GM19463 (cell line): ENCODE results near the gene PCDHA5.
"Not testable (repeated sequence)": the region's sequence is repeated elsewhere in the genome, so short reads cannot be mapped to it uniquely, and the experiment has no call there.

Experiments
- ATAC-seq: cut with Tn5 transposase; IDR thresholded peaks from one replicate; pipeline ENCODE4 v1.9.1; 2021; ENCODE audit warnings: mild to moderate bottlenecking, moderate library complexity; ENCODE audit not compliant: unreplicated experiment

The PCDHA5 gene

GRCh38 chr5:140822969-140823368 is 1.6 kb downstream of the PCDHA5 start:
- ATAC-seq, result not testable (repeated sequence)

GRCh38 chr5:140823475-140823874 is 2.1 kb downstream of the PCDHA5 start:
- no peak for ATAC-seq

- no peak for ATAC-seq
These were observed 6.4 kb downstream of the PCDHA5 start, which contains the start of gene PCDHA6 for GRCh38 chr5:140827704-140828361. PCDHA6 (plus strand) TSS chr5:140827960; CDS start chr5:140828092, 132 bp downstream.

GRCh38 chr5:140828362-140828737 is 6.9 kb downstream of the PCDHA5 start:
- no peak for ATAC-seq

- ATAC-seq, result not testable (repeated sequence)
These were observed 8.4 kb downstream of the PCDHA5 start for GRCh38 chr5:140829511-140830501.

- no peak for ATAC-seq
These were observed 12.6 kb downstream of the PCDHA5 start, which contains the start of gene PCDHA7 for GRCh38 chr5:140833993-140834392. PCDHA7 (plus strand) TSS chr5:140834269; CDS start chr5:140834384, 115 bp downstream.

GRCh38 chr5:140834439-140835008 is 13.1 kb downstream of the PCDHA5 start:
- ATAC-seq, result not testable (repeated sequence)

- no peak for ATAC-seq
These were observed 14.5 kb downstream of the PCDHA5 start for GRCh38 chr5:140835622-140836510.

GRCh38 chr5:140840978-140841962 is 19.9 kb downstream of the PCDHA5 start, which contains the start of gene PCDHA8:
PCDHA8 (plus strand) TSS chr5:140841187; CDS start chr5:140841322, 135 bp downstream.
- ATAC-seq, result no peak

GRCh38 chr5:140842798-140843733 is 21.7 kb downstream of the PCDHA5 start:
- no peak for ATAC-seq

- not testable (repeated sequence) for ATAC-seq
These were observed 27.0 kb downstream of the PCDHA5 start, which contains the start of gene PCDHA9 for GRCh38 chr5:140848139-140849102. PCDHA9 (plus strand) TSS chr5:140848382; CDS start chr5:140848496, 114 bp downstream.

GRCh38 chr5:140849831-140850634 is 28.6 kb downstream of the PCDHA5 start:
- ATAC-seq, result not testable (repeated sequence)

- no peak for ATAC-seq
These were observed 34.6 kb downstream of the PCDHA5 start, which contains the start of gene PCDHA10 for GRCh38 chr5:140855772-140856674. PCDHA10 (plus strand) TSS chr5:140855897; CDS start chr5:140856049, 152 bp downstream.

- ATAC-seq, result no peak
These were observed 36.0 kb downstream of the PCDHA5 start for GRCh38 chr5:140857177-140857986.
